ENCODE data around the gene CMTM1.

DNA sequence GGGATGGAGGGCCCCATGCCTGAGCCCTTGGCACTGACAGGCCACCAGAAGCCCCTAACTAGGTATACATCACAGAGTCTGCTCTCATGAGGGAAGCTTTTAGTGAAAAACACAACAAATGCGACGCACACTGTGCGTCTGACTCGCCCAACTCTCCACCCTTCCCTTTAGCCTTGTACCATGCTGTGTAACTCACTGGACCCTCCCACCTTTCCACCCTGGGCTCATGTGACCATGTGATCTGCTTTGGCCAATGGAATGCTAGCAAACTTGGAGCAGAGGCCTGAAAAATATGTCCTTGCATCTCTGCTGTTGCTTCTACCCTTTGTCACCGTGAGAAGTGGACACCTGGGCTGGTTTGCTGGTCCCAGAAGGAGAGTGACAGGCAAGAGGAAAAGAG is 37.9 kb upstream of the CMTM1 start:
- TF ChIP-seq CTCF (IDR thresholded peaks at IDR 0.05; ENCODE audit: low read length) (no peak), EZH2 (optimal IDR thresholded peaks at IDR 0.05; ENCODE audit: low read depth, low read length) (no peak), EZH2phosphoT487 (IDR thresholded peaks at IDR 0.05; ENCODE audit: low read length) (no peak)
